Astrocyte (in vitro differentiated cells and primary cell): ENCODE data around the gene GALNT17. TPM values are rescaled to one million over a fixed set of nuclear protein-coding genes. Genes with fewer than 3 reads are reported as not detected.

Experiments
- DNase-seq: peaks from one replicate; pipeline ENCODE4 v3.0.0-alpha.2; 2010; ENCODE audit warnings: low read depth
- FAIRE-seq: peaks from 2 replicates; lab custom pipeline; 2011; peaks lifted over from hg19 to GRCh38; lab: Jason Lieb, UNC
- H2AFZ ChIP-seq: 2 replicates; pipeline ENCODE4 v1.6.0; 2012; ENCODE audit warnings: low read depth, low read length, inconsistent platforms
- H3K27ac ChIP-seq: 2 replicates; pipeline ENCODE4 v1.5.1; 2011; ENCODE audit warnings: low read depth, low read length, inconsistent platforms
- H3K27me3 ChIP-seq: 2 replicates; pipeline ENCODE4 v1.6.0; 2011; ENCODE audit warnings: low read length, inconsistent platforms; ENCODE audit not compliant: insufficient read depth
- H3K36me3 ChIP-seq: 2 replicates; pipeline ENCODE4 v1.5.1; 2011; ENCODE audit warnings: low read length, inconsistent platforms; ENCODE audit not compliant: insufficient read depth
- H3K4me1 ChIP-seq: 2 replicates; pipeline ENCODE4 v1.5.1; 2011; ENCODE audit warnings: low read length, inconsistent platforms; ENCODE audit not compliant: insufficient read depth
- H3K4me2 ChIP-seq: 2 replicates; pipeline ENCODE4 v1.6.0; 2012; ENCODE audit warnings: low read length, inconsistent platforms
- H3K4me3 ChIP-seq: 2 replicates; pipeline ENCODE4 v1.5.1; 2011; ENCODE audit warnings: low read depth, mild to moderate bottlenecking, low read length, inconsistent platforms; ENCODE audit not compliant: insufficient read depth
- H3K79me2 ChIP-seq: 2 replicates; pipeline ENCODE4 v1.6.0; 2012; ENCODE audit warnings: mild to moderate bottlenecking, low read length, inconsistent platforms; ENCODE audit not compliant: insufficient read depth
- H3K9ac ChIP-seq: 2 replicates; pipeline ENCODE4 v1.6.0; 2012; ENCODE audit warnings: mild to moderate bottlenecking, low read length, inconsistent platforms
- H3K9me3 ChIP-seq: 2 replicates; pipeline ENCODE4 v1.5.1; 2012; ENCODE audit warnings: low read depth, mild to moderate bottlenecking, low read length, inconsistent platforms; ENCODE audit not compliant: insufficient read depth
- H4K20me1 ChIP-seq: 2 replicates; pipeline ENCODE4 v1.6.0; 2012; ENCODE audit warnings: low read length, inconsistent platforms; ENCODE audit not compliant: insufficient read depth
- H3K27ac Mint-ChIP-seq: one replicate; pipeline ENCODE4 v1.8.0; 2021; ENCODE audit warnings: mild to moderate bottlenecking, mixed read lengths; ENCODE audit not compliant: unreplicated experiment
- H3K27me3 Mint-ChIP-seq: one replicate; pipeline ENCODE4 v1.8.0; 2021; ENCODE audit warnings: low read depth, mixed read lengths; ENCODE audit not compliant: unreplicated experiment
- H3K36me3 Mint-ChIP-seq: one replicate; pipeline ENCODE4 v1.8.0; 2021; ENCODE audit warnings: low read depth, mixed read lengths; ENCODE audit not compliant: unreplicated experiment
- H3K4me1 Mint-ChIP-seq: one replicate; pipeline ENCODE4 v1.8.0; 2021; ENCODE audit warnings: low read depth, mixed read lengths; ENCODE audit not compliant: unreplicated experiment
- H3K4me3 Mint-ChIP-seq: one replicate; pipeline ENCODE4 v1.8.0; 2021; ENCODE audit warnings: mild to moderate bottlenecking, moderate library complexity, mixed read lengths; ENCODE audit not compliant: unreplicated experiment
- H3K9me3 Mint-ChIP-seq: one replicate; pipeline ENCODE4 v1.8.0; 2021; ENCODE audit warnings: mild to moderate bottlenecking, mixed read lengths; ENCODE audit not compliant: unreplicated experiment
- EZH2 ChIP-seq: IDR thresholded peaks from 2 replicates; pipeline ENCODE4 v1.6.1; 2012; ENCODE audit warnings: mild to moderate bottlenecking, low read length, inconsistent platforms; ENCODE audit not compliant: insufficient read depth
- total RNA-seq: library from RNA; stranded (reverse); gene quantifications from 2 replicates; pipeline ENCODE4 v1.2.1, GENCODE V29; 2021
- TF ChIP-seq, protein P1 (sequence below): IDR thresholded peaks from 2 replicates; pipeline ENCODE4 v1.5.1; 2011; ENCODE audit warnings: low read depth, mild to moderate bottlenecking, inconsistent platforms, low read length, moderate library complexity; ENCODE audit not compliant: insufficient read depth

GALNT17 gene
- total RNA-seq, 1 donor from 2014 or later: 7.8 TPM

DNA sequence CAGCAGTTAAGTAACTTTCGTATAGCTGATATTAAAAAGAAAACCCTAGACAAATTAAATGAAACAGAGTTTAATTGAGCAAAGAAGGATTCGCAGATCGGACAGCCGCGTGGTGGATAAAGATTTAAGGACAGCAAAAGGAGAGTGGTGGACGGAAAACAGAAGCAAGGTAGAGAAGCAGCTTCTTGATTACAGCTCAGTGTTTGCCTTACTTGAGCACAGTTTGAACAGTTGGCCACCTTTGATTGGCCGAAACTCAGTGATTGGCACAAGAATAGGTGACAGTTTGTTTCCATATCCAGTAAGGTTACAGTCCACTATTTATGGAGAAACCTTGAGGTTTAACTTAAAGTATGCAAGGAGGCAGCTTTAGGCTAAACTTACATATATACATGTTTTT lies 231.7 kb downstream of the GALNT17 start:
- TF ChIP-seq EZH2: no peak
- TF ChIP-seq, protein P1, sequence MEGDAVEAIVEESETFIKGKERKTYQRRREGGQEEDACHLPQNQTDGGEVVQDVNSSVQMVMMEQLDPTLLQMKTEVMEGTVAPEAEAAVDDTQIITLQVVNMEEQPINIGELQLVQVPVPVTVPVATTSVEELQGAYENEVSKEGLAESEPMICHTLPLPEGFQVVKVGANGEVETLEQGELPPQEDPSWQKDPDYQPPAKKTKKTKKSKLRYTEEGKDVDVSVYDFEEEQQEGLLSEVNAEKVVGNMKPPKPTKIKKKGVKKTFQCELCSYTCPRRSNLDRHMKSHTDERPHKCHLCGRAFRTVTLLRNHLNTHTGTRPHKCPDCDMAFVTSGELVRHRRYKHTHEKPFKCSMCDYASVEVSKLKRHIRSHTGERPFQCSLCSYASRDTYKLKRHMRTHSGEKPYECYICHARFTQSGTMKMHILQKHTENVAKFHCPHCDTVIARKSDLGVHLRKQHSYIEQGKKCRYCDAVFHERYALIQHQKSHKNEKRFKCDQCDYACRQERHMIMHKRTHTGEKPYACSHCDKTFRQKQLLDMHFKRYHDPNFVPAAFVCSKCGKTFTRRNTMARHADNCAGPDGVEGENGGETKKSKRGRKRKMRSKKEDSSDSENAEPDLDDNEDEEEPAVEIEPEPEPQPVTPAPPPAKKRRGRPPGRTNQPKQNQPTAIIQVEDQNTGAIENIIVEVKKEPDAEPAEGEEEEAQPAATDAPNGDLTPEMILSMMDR: no peak
- peaks cover 21% of the 10 kb centered on the region for H3K9me3 Mint-ChIP-seq
- Histone ChIP-seq H4K20me1 (no peaks in the 10 kb centered on the region), H2AFZ (no peak overlapping the region), H3K4me1 (no peaks in the 10 kb centered on the region), H3K27me3 (no peaks in the 10 kb centered on the region), H3K9ac (no peak overlapping the region), H3K36me3 (no peaks in the 10 kb centered on the region), H3K79me2 (no peaks in the 10 kb centered on the region), H3K27ac (no peak overlapping the region), H3K4me3 (no peak overlapping the region), H3K4me2 (no peak overlapping the region), H3K9me3 (no peaks in the 10 kb centered on the region)
- no peaks in the 10 kb centered on the region for H3K36me3 Mint-ChIP-seq
- H3K27me3 Mint-ChIP-seq: no peaks in the 10 kb centered on the region
- H3K4me1 Mint-ChIP-seq: no peaks in the 10 kb centered on the region
- no peak overlapping the region for H3K4me3 Mint-ChIP-seq
- H3K27ac Mint-ChIP-seq: no peak overlapping the region
- no peak for DNase-seq
- FAIRE-seq: no peak

DNA sequence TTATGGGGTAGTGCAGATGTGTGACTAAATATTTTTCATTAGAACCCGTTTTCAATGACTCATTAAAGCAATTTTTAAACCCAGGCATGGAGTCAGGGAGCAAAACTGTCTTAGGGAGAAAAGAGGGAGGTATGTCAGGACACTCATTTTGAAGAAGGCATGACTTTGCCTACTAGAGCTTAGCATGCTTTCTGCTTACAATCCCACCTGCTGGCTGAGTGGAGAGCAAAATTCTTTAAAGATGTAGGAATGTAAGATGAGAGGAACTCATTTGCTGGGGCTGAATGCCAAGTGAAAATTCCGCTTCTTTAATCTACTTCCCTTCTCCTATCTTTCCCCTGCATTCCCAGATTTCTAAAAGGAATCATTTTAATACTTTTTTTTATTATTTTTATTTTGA lies 232.6 kb downstream of the GALNT17 start:
- Histone ChIP-seq H3K4me1 (no peaks in the 10 kb centered on the region), H3K4me3 (no peak overlapping the region), H3K4me2 (no peak overlapping the region), H3K27ac (no peak overlapping the region), H4K20me1 (no peaks in the 10 kb centered on the region), H2AFZ (no peak overlapping the region), H3K9ac (no peak overlapping the region), H3K9me3 (no peaks in the 10 kb centered on the region), H3K27me3 (no peaks in the 10 kb centered on the region), H3K36me3 (no peaks in the 10 kb centered on the region), H3K79me2 (no peaks in the 10 kb centered on the region)
- H3K36me3 Mint-ChIP-seq: no peaks in the 10 kb centered on the region
- no peak overlapping the region for H3K27ac Mint-ChIP-seq
- H3K4me3 Mint-ChIP-seq: no peak overlapping the region
- H3K27me3 Mint-ChIP-seq: no peaks in the 10 kb centered on the region
- no peak for FAIRE-seq
- H3K9me3 Mint-ChIP-seq: peaks cover 15% of the 10 kb centered on the region
- TF ChIP-seq EZH2: no peak
- TF ChIP-seq, protein P1: no peak
- DNase-seq: peak; percentile 5
- H3K4me1 Mint-ChIP-seq: no peaks in the 10 kb centered on the region

DNA sequence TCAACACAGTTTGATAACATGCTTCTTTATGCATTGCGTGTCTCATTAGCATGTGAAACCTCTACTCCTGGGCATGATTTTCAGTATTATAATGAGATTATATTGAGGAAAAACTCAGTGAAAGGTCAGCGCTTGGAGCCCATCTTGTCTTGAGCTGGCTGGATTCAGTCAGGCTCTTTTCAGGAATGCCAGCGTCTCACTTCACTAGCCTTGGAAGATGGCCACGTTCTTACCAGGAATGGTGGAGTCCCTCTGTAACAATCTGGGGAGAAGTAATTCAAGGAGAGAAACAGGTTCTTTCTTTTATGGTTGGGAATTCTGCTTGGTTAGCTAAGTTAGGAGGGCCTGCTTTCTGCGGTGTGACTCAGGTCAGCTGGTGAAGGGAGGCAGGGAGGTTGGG lies 241.0 kb downstream of the GALNT17 start:
- Histone ChIP-seq H3K9ac (no peak overlapping the region), H3K27me3 (no peaks in the 10 kb centered on the region), H3K27ac (no peak overlapping the region), H3K9me3 (peaks cover 8% of the 10 kb centered on the region), H2AFZ (no peak overlapping the region), H3K4me1 (no peaks in the 10 kb centered on the region), H4K20me1 (no peaks in the 10 kb centered on the region), H3K4me2 (no peak overlapping the region), H3K36me3 (no peaks in the 10 kb centered on the region), H3K4me3 (no peak overlapping the region), H3K79me2 (no peaks in the 10 kb centered on the region)
- peaks cover 26% of the 10 kb centered on the region for H3K9me3 Mint-ChIP-seq
- TF ChIP-seq, protein P1: no peak
- no peak for TF ChIP-seq EZH2
- H3K4me1 Mint-ChIP-seq: no peaks in the 10 kb centered on the region
- no peaks in the 10 kb centered on the region for H3K27me3 Mint-ChIP-seq
- DNase-seq (no peak), FAIRE-seq (no peak)
- peaks cover 5% of the 10 kb centered on the region for H3K36me3 Mint-ChIP-seq
- H3K27ac Mint-ChIP-seq: no peak overlapping the region
- H3K4me3 Mint-ChIP-seq: no peak overlapping the region
